Activated CD8-positive, alpha-beta memory T cell treated with anti-CD3 and anti-CD28 coated beads, Interleukin-2, amount 50 U/mL, for 1 hour (primary cell): Measurements from ENCODE around the gene NUP133.
"Not testable (repeated sequence)": the region's sequence is repeated elsewhere in the genome, so short reads cannot be mapped to it uniquely, and the experiment has no call there.

Source experiments
- DNase-seq: peaks from one replicate; pipeline ENCODE4 v3.0.0-alpha.2; 2020; ENCODE audit errors: extremely low read depth

The NUP133 gene

DNA sequence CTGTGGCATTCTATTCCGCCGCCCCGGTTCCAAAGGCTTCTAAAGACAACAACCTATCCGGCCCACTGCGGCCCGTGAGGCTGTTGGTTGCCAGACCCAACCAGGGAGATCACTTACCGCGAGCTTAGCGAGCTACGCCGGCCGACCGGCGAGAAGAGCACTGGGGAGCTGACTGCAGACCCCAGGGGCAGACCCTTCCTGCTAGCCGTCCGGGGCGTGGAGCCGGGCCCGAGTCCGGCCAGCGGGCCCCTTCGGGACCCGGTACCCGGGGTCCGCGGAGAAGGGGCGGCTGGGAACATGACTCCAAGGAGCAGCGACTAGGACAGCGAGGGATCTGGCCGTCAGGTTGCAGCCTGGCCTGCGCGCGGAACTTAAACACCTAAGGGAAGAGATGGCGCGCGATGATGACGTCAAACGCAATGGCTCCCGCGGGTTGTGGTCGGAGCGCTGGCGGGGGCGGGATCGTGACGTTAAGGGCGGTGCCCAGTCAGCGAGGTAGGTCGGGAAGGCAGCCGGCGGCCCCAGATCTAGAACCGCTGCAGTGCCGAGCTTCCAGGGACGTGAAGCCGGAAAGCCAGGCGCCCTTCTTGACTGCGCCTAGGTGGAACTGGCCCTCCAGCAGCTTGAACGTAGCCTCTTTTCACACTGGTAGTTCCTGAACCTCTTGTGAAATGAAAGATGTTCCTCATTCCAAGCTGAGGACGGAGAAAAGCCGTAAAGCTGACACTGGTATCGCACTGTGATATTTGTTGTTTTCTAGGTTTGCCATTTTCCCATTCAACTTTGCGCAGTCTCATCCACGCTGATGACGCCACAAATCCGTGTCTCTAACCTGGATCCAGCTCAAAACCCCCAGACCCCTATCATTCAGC, at the start of gene NUP133:
TSS of gene NUP133 (minus strand) at position 391 of the 872 bp plus-strand sequence. CDS start at position 299, 92 bp downstream.
- peak; percentile 97 for DNase-seq

DNA sequence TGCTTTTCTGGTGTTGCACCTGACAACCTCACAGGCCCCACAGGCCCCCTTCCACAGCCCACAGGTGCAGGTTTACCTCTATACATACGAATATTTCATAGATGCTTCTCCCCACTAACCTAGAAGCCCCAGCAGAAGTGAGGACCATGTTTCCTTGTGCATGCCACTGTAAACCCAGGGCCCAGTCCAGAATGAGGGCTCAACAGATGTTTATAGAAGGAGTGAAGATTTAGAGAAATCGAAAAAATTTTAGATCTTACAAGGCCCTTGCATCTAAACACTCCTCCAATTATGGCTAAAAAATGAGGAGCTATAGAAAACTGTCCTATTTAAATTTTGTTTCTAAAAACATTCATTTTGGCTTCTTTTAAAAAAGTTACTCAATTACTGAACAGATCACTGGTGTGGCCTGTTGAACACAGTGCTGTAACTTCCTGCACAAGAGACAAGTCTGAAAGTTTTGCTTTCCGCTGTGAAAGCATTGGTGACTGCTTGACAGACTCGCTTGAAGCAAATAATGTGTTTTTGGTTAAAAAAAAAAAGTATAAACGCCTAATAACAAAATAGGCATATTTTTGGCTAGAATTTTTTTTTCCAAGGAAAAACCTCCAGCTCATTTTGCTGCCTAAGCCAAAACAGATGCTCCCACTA, 49.2 kb upstream of the NUP133 start:
- DNase-seq: no peak

DNA sequence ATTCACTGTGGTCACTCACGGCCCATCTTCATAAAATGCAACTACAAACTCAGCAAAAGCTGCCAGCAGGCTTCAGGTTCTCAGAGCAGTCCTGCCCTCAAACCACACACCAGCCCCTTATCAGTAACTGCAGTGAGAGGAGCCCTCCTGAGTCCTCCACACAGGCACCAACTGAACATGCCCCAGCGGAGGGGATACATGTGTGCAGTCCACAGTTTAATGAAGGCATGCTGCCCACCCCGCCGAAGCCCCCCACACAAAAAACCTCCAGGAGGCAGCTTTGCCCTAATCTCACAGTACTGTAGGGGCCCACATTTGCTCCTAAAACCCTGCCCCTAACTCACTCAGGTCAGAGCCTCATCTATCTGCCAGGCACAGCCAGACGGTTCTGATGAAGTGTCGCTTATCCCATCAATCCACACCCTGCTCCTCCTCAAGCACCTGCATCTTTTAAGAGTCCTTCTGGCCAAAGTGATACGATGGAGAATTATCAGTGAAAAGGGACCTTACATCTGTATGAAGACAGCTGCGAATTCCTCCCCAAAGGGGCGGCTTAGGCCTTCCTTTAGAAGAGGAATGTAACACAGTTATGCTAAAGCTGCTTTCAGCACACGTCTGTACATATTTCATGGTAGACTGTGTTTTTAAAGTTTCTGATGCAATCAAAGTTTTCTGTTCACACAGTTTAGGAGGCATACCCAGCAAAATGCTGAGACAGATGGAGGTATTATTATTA, 46.9 kb upstream of the NUP133 start:
- no peak for DNase-seq

DNA sequence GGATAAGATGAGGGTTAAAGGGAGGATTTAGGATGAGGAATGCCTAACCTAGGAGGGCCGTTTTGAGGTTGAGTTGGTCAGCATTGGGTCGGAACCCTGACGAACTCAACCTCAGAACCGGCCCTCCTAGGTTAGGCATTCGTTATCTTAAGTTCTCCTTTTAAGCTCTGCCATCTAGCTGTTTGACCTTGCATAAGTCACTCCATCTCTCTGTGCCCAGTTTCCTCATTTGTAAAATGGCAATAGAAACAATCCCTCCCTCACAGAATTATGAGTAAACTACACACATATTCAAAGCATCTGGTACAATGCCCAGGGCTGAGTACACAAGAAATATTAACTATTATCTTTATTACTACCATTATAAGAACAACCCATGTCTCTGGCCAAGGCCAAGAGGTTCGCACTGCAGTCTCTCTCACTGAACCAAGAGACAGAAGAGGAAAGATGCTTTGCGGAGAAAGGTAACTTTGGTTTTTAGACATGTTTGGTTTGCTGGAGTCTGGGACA, 45.5 kb upstream of the NUP133 start:
- no peak for DNase-seq

DNA sequence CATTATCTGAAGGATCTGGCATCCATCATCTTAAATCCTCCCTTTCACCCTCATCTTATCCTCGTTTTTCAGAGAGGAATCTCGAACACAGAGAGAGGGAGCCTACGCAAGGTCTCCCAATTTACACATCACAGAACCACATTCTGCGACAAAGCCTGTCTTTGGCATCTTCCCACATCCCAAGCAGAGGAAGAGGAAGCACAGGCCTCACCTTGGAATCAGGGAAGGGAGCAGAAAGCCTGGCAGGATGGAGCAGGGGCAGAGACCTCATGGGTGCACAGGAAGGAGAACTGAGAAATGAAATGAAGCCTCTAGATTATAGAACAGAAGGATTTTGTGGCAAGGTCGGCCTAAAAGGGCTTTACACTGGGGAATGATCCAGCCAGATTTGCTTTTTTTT, 44.6 kb upstream of the NUP133 start:
- no peak for DNase-seq

DNA sequence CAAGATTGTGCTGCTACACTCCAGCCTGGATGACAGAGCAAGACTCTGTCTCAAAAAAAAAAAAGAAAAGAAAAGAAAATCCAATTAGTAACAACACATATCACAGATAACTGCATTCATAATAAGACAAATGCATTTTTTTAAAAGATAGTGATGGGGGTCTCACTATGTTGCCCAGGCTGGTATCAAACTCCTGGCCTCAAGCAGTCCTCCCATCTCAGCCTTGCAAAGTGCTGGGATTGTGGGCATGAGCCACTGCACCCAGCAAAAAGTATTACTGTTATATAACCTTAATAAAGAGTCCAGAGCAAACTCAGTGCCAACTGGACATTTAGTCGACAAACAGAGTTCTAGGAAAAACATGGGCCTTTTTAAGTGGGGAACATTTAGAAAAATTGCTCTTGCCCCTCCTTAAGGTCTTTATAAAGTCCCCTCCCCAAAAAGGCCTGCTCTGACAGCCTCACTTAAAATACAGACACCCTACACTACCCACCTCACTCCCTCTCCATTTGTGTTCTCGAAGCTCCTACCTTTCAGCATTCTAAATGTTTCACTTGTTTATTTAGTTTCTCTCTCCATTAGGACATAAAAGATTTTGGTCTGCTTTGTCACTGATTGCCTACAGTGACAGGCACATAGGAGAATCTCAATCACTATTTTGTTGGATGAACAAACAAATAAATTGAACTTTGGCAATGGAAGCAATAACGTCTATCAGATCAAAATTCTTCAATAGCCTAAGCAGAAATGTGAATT, 42.8 kb upstream of the NUP133 start:
- no peak for DNase-seq

DNA sequence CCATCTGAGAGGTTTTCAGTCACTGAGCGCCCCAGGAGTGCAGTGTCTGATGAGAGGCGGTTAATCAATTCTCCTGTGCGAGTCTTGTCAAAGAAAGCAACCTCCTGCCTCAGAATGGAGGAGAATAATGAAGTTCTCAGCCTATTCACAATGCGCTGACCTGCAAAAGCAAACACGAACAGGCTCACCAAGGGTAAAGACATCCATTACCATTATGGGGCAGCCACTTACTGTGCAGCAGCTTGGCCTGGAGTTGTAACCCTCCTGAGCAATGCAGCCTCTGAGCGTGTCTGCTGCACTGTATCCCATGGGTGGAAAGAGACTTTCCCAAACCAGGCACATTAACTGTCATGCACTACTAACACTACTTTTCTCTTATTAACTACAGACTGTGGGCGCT, 39.4 kb upstream of the NUP133 start:
- DNase-seq: no peak

DNA sequence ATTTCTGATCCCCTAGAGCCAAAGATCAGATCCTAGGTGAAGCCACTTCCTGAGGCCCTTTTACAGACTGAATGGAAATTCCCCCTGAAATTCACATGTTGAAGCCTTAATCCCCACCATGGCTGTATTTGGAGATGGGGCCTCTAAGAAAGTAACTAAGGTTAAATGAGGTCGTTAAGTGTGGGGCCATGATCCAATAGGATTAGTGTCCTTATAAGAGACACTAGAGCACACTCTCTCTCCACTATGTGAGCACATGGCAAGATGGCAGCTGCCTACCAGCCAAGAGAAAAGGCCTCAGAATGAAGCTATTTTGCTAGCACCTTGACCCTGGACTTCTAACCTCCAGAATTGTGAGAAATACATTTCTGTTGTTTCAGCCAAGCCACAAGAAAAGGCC, 36.4 kb upstream of the NUP133 start:
- no peak for DNase-seq

DNA sequence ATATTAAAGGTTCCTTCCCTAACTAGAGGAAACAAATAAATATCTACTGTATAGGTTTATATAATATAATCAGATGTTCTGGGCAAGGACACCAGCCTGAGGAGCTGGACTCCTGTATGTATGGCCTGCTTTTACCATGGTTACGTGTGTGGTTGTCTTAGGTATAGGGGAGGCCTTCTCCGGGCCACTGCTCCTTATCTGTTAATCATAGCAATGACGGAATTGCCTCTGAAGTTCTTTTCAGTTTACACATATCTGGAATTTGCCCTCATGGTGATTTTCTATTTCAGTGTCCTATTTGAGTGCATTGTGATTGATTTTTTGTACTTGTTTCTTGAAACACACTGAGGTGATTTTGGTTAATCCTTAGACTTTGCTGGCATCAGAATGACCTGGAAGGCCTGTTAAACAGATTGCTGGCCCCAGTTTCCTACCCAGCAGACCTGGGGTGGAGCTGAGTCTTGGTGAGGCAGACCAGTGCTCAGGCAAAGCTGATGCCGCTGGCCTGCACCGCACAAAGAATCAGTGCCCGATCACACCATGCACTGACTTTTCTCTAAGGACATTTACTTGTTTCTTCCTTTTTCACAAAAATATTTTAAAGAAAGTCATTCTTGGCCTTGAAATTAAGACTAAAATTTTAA, 31.8 kb upstream of the NUP133 start:
- no peak for DNase-seq

DNA sequence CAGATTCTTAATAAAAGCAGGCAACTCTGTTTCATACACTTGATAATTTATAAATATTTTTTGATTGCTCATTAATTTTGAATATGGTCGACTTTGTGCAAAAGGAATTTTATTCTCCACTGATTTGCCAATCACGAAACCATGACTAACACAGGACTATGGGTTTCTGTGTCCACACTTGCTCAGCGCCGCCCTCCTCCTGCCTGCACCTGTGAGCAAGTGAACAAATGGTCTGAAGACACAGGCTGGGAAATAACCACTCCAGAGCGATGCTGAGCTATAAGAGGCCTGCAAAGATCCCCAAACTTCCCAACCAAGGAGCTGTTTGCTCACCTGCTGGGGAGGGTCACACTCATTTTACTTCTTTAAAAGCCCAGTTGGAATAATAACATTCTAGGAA, 30.8 kb upstream of the NUP133 start:
- DNase-seq: no peak

DNA sequence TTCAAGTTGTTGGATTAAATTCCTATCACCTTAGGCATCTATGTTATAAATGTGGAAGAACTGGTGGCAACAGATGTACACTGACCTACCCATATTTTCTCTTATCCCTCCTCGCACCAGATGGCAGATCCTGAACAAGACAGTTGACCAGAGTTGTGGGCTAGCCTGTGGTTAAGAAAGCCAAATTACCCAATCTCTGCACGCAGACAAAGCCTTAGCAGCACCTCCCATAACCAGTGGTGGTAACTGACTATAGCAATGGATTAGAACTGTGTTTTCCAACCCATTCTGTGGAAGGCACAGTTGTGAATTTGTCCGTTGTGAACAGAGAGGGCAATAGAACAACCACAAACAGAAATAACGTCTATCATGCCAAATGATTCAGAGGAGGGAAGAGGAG, 29.8 kb upstream of the NUP133 start:
- no peak for DNase-seq

DNA sequence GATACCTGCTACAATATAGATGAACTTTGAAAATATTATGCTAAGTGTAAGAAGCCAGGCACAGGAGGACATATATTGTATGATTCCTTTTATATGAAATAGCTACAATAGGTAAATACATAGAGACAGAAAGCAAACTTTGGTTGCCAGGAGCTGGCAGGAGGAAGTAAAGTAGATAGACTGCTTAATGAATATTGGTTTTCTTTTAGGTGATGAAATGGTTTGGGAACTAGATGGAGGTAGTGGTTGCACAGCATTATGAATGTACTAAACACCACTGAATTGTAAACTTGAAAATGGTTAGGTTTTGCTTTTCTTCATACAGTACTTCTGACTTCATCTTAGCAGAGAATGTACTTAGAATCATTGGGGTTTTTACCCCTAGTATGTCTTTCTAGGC, 28.8 kb upstream of the NUP133 start:
- DNase-seq: no peak

DNA sequence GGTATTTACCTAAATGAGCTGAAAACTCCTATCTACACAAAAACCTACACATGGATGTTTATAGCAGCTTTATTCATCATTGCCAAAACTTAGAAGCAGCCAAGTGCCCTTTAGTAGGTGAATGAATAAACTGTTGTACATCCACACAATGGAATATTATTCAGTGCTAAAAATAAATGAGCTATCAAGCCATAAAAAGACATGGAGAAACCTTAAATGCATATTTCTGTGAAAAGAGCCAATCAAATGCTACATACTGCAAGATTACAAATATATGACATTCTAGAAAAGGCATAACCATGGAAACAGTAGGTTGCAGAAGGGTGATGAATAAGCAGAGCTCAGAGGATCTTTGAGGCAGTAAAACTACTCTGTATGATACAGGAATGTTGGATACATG, 27.1 kb upstream of the NUP133 start:
- DNase-seq: no peak

DNA sequence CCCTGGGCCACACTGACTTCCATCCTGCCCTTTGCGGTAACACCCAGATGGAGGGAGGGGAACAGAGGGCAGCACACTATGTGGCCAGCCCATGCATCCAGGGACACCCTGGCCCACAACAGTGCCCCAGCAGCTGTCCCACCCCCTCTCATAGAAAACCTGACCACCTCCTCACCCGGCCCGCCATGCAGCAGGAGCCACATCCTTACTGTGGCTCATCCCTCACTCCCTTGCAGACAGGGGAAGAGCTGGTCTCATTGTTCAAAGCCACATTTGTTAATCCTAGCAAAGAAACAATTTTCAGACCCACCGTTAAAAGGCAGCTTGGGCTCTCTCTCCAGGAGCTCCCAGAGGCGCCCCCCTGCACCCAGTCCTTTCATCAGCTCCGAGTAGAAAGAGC, 23.2 kb upstream of the NUP133 start:
- no peak for DNase-seq

DNA sequence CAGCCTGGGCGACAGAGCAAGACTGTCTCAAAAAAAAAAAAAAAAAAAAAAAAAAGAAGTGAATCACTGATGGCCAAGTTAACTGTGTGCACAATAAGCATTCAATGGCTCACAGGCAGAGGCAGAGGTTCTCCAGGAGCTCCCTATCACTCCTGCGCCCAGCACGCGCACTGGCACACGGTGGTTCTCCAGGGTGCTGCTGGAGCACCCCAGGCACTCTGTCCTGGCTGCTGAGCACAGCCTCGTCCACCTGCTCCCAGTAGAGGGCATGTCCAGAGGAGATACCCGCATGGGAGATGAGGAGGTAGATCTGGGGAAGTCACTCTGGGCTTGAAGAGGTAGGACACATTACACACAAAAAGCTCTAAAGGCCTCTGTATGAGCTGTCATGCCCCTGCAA, 21.5 kb upstream of the NUP133 start:
- no peak for DNase-seq

DNA sequence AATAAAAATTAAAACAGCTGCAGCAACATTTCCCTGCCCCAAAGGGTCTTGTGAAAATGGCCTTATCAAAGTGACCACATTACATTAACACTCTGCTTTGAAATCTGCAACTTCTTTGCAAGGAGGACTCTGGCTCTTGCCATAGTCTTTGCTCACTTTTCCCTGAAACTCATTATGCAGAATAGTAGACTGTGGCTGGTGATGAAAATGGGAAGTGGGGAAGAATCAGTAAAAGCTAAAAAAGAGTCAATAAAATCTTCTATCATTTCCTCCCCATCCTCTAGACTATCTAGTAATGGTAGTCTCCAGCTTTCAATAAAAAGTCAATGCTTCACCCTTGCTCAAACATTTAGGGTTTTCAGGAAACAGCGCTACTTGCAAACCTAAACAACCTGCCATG, 18.6 kb upstream of the NUP133 start:
- no peak for DNase-seq

DNA sequence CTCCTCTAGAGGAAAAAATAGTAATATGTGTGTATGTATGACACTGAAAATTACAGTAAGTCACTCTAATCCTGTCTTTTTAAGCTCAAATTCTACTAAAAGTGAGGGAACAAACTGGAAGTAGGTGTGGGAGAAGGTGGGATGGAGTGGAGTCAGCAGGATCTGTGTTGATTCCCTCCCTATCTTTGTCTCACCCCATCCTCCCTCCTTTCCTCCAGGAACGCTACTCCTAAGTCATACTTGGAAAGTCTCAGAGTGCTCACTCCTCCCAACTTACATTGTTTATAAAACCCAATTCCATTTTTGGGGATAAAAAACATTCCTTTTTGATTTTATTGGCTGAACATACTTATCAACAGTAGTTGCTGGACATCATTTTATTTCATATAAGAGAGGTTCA, 14.9 kb upstream of the NUP133 start:
- no peak for DNase-seq

DNA sequence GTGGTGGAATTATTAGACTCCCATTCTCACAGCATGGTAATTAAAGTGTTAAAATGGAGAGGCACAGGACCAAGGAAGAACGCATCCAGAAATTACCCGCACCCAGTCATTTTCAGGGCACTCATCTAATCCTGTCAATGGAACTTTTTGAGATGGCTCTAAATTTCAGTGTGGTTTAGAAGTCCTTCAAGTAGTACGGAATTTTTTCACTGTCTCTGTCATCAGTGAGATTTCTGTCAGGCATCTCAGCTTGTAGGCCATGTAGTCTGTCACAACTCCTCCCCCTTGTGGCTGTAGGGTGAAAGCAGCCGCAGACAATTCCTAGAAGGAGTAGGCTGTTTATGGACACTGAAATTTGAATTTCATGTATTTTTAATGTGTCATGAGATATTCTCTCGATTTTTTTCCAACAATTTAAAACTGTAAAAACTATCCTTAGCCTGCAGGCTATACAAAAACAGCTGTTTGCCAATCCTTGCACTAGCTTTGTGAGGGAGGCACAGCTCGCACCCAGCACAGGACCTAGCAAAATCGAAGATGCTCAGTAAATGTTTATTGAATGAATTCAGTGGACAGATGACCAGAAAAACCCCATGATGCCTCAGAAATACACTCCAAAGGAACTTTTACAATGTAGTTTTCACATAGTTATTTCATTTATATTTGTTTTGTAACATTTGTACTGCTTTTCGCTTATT, 6.6 kb upstream of the NUP133 start:
- DNase-seq: peak; percentile 31

DNA sequence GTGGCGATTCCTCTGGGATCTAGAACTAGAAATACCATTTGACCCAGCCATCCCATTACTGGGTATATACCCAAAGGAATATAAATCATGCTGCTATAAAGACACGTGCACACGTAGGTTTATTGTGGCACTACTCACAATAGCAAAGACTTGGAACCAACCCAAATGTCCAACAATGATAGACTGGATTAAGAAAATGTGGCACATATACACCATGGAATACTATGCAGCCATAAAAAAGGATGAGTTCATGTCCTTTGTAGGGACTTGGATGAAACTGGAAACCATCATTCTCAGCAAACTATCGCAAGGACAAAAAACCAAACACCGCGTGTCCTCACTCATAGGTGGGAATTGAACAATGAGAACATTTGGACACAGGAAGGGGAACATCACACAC, 3.5 kb upstream of the NUP133 start:
- DNase-seq: not testable (repeated sequence)

DNA sequence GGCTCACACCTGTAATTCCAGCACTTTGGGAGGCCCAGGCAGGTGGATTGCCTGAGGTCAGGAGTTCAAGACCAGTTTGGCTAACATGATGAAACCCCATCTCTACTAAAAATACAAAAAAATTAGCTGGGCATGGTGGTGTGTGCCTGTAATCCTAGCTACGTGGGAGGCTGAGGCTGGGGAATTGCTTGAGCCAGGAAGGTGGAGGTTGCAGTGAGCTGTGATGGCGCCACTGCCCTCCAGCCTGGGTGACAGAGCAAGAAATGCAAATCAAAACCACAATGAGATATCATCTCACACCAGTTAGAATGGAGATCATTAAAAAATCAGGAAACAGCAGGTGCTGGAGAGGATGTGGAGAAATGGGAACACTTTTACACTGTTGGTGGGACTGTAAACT, 3.1 kb upstream of the NUP133 start:
- not testable (repeated sequence) for DNase-seq

DNA sequence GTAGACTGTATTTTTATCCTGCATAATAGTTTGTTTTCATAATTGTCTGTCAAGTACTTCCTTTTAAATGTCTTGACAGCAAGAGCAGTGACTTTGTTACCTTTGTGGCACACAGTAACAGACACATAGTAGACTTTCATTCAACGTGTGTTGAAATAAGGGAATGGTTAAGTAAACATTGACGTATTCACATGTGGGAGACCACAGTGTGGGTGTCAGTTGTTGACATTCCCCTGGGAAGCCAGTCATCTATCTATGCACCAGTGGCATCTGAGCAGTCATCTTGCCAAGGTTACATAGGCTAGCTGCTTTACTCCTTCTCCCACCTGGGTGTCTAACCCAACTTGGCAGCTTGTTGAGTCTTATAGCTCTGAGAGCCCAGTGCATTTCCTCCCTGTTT, 1.4 kb upstream of the NUP133 start:
- DNase-seq: no peak
